SK-N-SH (cell line): ENCODE results near the gene IVNS1ABP. TPM values are rescaled to one million over a fixed set of nuclear protein-coding genes. Genes with fewer than 3 reads are reported as not detected.

Source experiments
- CTCF ChIA-PET: fragments of 300-600, 350-600 bp; formaldehyde crosslinking; extraction: SDS; loops from one replicate; lab custom pipeline; 2021; lab: Yijun Ruan, JAX
- POLR2A ChIA-PET: fragments of 350-600 bp; sonication (Branson Sonifier 250); formaldehyde crosslinking; extraction: SDS; loops from one replicate; lab custom pipeline; 2020; ENCODE audit warnings: antibody characterized with exemption, inconsistent platforms; lab: Yijun Ruan, JAX
- DNase-seq: peaks from one replicate; pipeline ENCODE4 v3.0.0; 2012
- H2AFZ ChIP-seq: fragments of 200-600 bp; sonication (generic); 2 replicates; pipeline ENCODE4 v1.8.1; 2016; ENCODE audit warnings: antibody characterized with exemption, mild to moderate bottlenecking, low read depth
- H3F3A ChIP-seq: fragments of 200-600 bp; sonication (generic); replicated peaks from 2 replicates; pipeline ENCODE3; 2016; ENCODE audit warnings: antibody characterized with exemption, mild to moderate bottlenecking; ENCODE audit not compliant: insufficient read depth
- H3K27ac ChIP-seq, 2 experiments: fragments of 200-500 bp in 1 of 2; fragments of 200-600 bp in 1 of 2; sonication (Bioruptor generic) in 1 of 2; sonication (generic), shearing (Covaris generic) in 1 of 2; 2 replicates each; pipeline versions ENCODE4 v1.5.1 to v1.6.1; 2014 to 2016; ENCODE audit warnings: low read depth in 2 of 2, inconsistent platforms in 1 of 2, low read length in 1 of 2, mild to moderate bottlenecking in 1 of 2, mixed read lengths in 1 of 2
- H3K27me3 ChIP-seq: fragments of 200-600 bp; sonication (generic), shearing (Covaris generic); 2 replicates; pipeline ENCODE4 v1.6.1; 2016; ENCODE audit warnings: mixed run types; ENCODE audit not compliant: insufficient read depth
- H3K36me3 ChIP-seq, 2 experiments: fragments of 200-500 bp in 1 of 2; fragments of 200-600 bp in 1 of 2; sonication (Bioruptor generic) in 1 of 2; sonication (generic) in 1 of 2; replicated peaks in 1 of 2; 2 replicates each; pipeline versions ENCODE3 to v1.5.1; 2014 to 2016; ENCODE audit warnings: low read length in 1 of 2, mild to moderate bottlenecking in 1 of 2; ENCODE audit not compliant: insufficient read depth in 2 of 2, control insufficient read depth in 1 of 2
- H3K4me1 ChIP-seq, 2 experiments: fragments of 200-500 bp in 1 of 2; fragments of 200-600 bp in 1 of 2; sonication (Bioruptor generic) in 1 of 2; sonication (generic), shearing (Covaris generic) in 1 of 2; 2 replicates each; pipeline versions ENCODE4 v1.5.1 to v1.6.1; 2014 to 2016; ENCODE audit warnings: low read depth in 1 of 2, low read length in 1 of 2, mixed run types in 1 of 2; ENCODE audit not compliant: insufficient read depth in 2 of 2, control insufficient read depth in 1 of 2
- H3K4me2 ChIP-seq: fragments of 200-600 bp; sonication (generic), shearing (Covaris generic); 2 replicates; pipeline ENCODE4 v1.6.1; 2017; ENCODE audit warnings: mixed run types
- H3K4me3 ChIP-seq, 2 experiments: fragments of 200-500 bp in 1 of 2; fragments of 200-600 bp in 1 of 2; sonication (Bioruptor generic) in 1 of 2; sonication (generic), shearing (Covaris generic) in 1 of 2; 2 replicates each; pipeline versions ENCODE4 v1.5.1 to v1.8.1; 2014 to 2016; ENCODE audit warnings: low read depth in 2 of 2, inconsistent platforms in 1 of 2, low read length in 1 of 2, mild to moderate bottlenecking in 1 of 2, mixed read lengths in 1 of 2, moderate library complexity in 1 of 2
- H3K79me2 ChIP-seq: fragments of 200-600 bp; sonication (generic); 2 replicates; pipeline ENCODE4 v1.8.1; 2017; ENCODE audit warnings: mild to moderate bottlenecking; ENCODE audit not compliant: insufficient read depth
- H3K9ac ChIP-seq: fragments of 200-600 bp; sonication (generic); 2 replicates; pipeline ENCODE4 v1.6.1; 2017; ENCODE audit warnings: mixed run types
- H3K9me2 ChIP-seq: fragments of 200-600 bp; sonication (generic); 2 replicates; pipeline ENCODE4 v1.6.1; 2017; ENCODE audit warnings: mixed run types
- H3K9me3 ChIP-seq: fragments of 200-600 bp; sonication (generic); 2 replicates; pipeline ENCODE4 v1.6.1; 2017; ENCODE audit warnings: mixed run types, mild to moderate bottlenecking, moderate library complexity
- H4K20me1 ChIP-seq: fragments of 200-600 bp; sonication (generic); 2 replicates; pipeline ENCODE4 v1.6.1; 2017; ENCODE audit warnings: mild to moderate bottlenecking, mixed run types; ENCODE audit not compliant: insufficient read depth
- CHD2 ChIP-seq: fragments of 150-350 bp; IDR thresholded peaks from 2 replicates; pipeline ENCODE4 v1.6.1; 2018; ENCODE audit warnings: low read length; ENCODE audit not compliant: partially characterized antibody
- FOXJ3 ChIP-seq: sonication (generic); formaldehyde crosslinking; IDR thresholded peaks from 2 replicates; pipeline ENCODE4 v1.5.1; 2020; ENCODE audit warnings: mild to moderate bottlenecking, missing genetic modification reagents
- GABPA ChIP-seq: IDR thresholded peaks from 2 replicates; pipeline ENCODE4 v1.4.0; 2012; ENCODE audit warnings: low read depth, mild to moderate bottlenecking
- TEAD4 ChIP-seq: IDR thresholded peaks from 2 replicates; pipeline ENCODE4 v1.4.0; 2012; ENCODE audit warnings: mild to moderate bottlenecking, borderline replicate concordance; ENCODE audit not compliant: insufficient read depth
- YY1 ChIP-seq: IDR thresholded peaks from 2 replicates; pipeline ENCODE4 v1.4.0; 2012; ENCODE audit warnings: low read depth, mild to moderate bottlenecking
- WGBS: methylation state at CpG from one replicate; pipeline ENCODE4 v1.1.6; 2017; ENCODE audit warnings: low lambda C conversion rate; 5-methylcytosine and 5-hydroxymethylcytosine counted together
- polyA plus RNA-seq, 3 experiments: library from polyadenylated mRNA; depleted of rRNA; stranded (reverse); fragments of >200 nt; gene quantifications; 2 replicates each; pipeline ENCODE4 v1.2.3, GENCODE V29; 2012
- TF ChIP-seq, protein P1 (sequence below): IDR thresholded peaks from 2 replicates; pipeline ENCODE4 v1.6.1; 2012; ENCODE audit warnings: mild to moderate bottlenecking, low read depth, low read length, moderate library complexity
- TF ChIP-seq, protein P2 (sequence below): IDR thresholded peaks from 2 replicates; pipeline ENCODE4; 2012
- TF ChIP-seq, protein P3 (sequence below): fragments of 200-600 bp; sonication (generic); IDR thresholded peaks from 2 replicates; pipeline ENCODE4 v1.6.1; 2017; ENCODE audit warnings: antibody characterized with exemption, mild to moderate bottlenecking, moderate library complexity

IVNS1ABP gene
- polyA plus RNA-seq, 1 of the 3 experiments (the other 2 are of a cell fraction), result 24.5 TPM

DNA sequence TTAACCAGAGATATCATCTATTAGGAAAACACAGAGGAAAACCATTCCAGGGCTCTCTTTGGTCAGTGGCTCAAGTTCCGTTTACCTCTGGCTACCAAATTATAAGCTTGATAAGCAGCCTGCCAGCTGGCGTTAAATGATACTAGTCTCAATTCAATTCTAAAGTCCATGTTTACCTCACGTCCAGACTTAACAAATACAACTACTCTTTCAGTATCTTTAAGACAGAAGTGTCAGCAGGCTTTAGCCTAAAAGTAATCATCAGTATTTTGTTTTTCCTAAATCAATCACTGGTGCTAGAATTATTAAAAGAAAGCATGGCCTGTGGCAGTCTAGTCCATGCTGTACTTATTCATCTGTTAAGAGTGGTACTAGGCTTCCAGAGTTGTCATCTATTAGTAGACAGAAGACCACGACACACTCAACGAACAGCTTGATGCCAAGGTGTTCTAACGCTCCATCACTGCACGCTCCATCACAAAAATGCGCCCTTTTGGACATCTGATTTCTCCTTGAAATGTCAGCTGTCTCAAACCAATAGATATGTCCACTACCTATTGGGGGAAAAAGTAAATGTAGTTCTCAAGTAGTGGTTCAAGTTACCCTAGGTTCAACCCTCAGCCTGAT is 1.5 kb downstream of the IVNS1ABP start (continued):
- TF ChIP-seq, protein P1, sequence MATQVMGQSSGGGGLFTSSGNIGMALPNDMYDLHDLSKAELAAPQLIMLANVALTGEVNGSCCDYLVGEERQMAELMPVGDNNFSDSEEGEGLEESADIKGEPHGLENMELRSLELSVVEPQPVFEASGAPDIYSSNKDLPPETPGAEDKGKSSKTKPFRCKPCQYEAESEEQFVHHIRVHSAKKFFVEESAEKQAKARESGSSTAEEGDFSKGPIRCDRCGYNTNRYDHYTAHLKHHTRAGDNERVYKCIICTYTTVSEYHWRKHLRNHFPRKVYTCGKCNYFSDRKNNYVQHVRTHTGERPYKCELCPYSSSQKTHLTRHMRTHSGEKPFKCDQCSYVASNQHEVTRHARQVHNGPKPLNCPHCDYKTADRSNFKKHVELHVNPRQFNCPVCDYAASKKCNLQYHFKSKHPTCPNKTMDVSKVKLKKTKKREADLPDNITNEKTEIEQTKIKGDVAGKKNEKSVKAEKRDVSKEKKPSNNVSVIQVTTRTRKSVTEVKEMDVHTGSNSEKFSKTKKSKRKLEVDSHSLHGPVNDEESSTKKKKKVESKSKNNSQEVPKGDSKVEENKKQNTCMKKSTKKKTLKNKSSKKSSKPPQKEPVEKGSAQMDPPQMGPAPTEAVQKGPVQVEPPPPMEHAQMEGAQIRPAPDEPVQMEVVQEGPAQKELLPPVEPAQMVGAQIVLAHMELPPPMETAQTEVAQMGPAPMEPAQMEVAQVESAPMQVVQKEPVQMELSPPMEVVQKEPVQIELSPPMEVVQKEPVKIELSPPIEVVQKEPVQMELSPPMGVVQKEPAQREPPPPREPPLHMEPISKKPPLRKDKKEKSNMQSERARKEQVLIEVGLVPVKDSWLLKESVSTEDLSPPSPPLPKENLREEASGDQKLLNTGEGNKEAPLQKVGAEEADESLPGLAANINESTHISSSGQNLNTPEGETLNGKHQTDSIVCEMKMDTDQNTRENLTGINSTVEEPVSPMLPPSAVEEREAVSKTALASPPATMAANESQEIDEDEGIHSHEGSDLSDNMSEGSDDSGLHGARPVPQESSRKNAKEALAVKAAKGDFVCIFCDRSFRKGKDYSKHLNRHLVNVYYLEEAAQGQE, result no peak

DNA sequence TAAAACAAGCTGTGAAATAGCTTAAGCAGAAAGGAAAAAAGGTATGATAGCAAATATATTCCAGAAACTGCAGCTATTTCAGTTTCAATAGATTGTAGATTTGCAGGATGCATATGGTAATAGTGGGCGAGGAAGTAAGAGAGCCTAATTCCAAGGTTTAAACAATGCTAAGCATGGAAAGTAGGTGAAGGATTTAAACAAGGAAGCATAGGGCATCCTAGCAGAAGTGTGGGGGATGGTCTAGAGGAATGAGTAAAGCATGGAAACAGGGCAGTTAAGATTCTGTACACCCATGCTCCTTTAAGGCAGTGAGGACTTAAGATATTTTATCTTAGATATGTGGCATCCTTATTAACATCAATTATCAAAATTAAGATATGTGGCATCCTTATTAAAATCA is 2.6 kb downstream of the IVNS1ABP start:
- no peak for DNase-seq
- WGBS, result 79% methylated on average over 1 of the region's 1 CpG
- ChIA-PET POLR2A (no interaction called here), CTCF (interaction anchor here (1.6 kb wide), 1 partner anchor 144 kb away, joined by 5 read pairs; no protein-coding TSS in a partner anchor)
- Histone ChIP-seq H3K9me2 (no peaks in the 10 kb centered on the region), H3K27me3 (no peaks in the 10 kb centered on the region), H3K9me3 (no peaks in the 10 kb centered on the region), H3K9ac (peak overlapping the region; percentile 99; the same call in 1 of the 2 replicates), H3K27ac (peak overlapping the region; percentile 4 to 43; a peak in 3 of 4 replicates), H3K4me1 (peaks cover 21 to 26% of the 10 kb centered on the region in 2 experiments), H4K20me1 (peaks cover 46% of the 10 kb centered on the region), H3K79me2 (peaks cover 75% of the 10 kb centered on the region), H3K4me3 (peak overlapping the region; percentile 33 to 98; a peak in 3 of 4 replicates), H3K4me2 (peak overlapping the region; percentile 82), H2AFZ (no peak overlapping the region), H3F3A (no peaks in the 10 kb centered on the region), H3K36me3 (peaks cover 23 to 24% of the 10 kb centered on the region in 2 experiments)
- TF ChIP-seq FOXJ3 (no peak), YY1 (no peak), TEAD4 (no peak), CHD2 (no peak), GABPA (no peak)
- TF ChIP-seq, protein P2, sequence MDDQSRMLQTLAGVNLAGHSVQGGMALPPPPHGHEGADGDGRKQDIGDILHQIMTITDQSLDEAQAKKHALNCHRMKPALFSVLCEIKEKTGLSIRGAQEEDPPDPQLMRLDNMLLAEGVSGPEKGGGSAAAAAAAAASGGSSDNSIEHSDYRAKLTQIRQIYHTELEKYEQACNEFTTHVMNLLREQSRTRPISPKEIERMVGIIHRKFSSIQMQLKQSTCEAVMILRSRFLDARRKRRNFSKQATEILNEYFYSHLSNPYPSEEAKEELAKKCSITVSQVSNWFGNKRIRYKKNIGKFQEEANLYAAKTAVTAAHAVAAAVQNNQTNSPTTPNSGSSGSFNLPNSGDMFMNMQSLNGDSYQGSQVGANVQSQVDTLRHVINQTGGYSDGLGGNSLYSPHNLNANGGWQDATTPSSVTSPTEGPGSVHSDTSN, result no peak
- TF ChIP-seq, protein P3, sequence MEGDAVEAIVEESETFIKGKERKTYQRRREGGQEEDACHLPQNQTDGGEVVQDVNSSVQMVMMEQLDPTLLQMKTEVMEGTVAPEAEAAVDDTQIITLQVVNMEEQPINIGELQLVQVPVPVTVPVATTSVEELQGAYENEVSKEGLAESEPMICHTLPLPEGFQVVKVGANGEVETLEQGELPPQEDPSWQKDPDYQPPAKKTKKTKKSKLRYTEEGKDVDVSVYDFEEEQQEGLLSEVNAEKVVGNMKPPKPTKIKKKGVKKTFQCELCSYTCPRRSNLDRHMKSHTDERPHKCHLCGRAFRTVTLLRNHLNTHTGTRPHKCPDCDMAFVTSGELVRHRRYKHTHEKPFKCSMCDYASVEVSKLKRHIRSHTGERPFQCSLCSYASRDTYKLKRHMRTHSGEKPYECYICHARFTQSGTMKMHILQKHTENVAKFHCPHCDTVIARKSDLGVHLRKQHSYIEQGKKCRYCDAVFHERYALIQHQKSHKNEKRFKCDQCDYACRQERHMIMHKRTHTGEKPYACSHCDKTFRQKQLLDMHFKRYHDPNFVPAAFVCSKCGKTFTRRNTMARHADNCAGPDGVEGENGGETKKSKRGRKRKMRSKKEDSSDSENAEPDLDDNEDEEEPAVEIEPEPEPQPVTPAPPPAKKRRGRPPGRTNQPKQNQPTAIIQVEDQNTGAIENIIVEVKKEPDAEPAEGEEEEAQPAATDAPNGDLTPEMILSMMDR, result no peak
